HFFc6 (cell line): ENCODE data around the gene NKD1. TPM values are rescaled to one million over a fixed set of nuclear protein-coding genes. Genes with fewer than 3 reads are reported as not detected.
"Not testable (repeated sequence)": the region's sequence is repeated elsewhere in the genome, so short reads cannot be mapped to it uniquely, and the experiment has no call there.

ENCODE experiments used
- DNase-seq: peaks from one replicate; pipeline ENCODE4 v3.0.0-alpha.2; 2018
- H3K27ac Mint-ChIP-seq: 2 replicates; pipeline ENCODE4 v1.8.0; 2020; ENCODE audit warnings: mild to moderate bottlenecking, mixed read lengths
- H3K27me3 Mint-ChIP-seq: 2 replicates; pipeline ENCODE4 v1.8.0; 2021; ENCODE audit warnings: mild to moderate bottlenecking, moderate library complexity, mixed read lengths; ENCODE audit not compliant: insufficient read depth
- H3K36me3 Mint-ChIP-seq: 2 replicates; pipeline ENCODE4 v1.8.0; 2021; ENCODE audit warnings: low read depth, mixed read lengths
- H3K4me1 Mint-ChIP-seq: 2 replicates; pipeline ENCODE4 v1.8.0; 2020; ENCODE audit warnings: low read depth, mixed read lengths
- H3K4me3 Mint-ChIP-seq: 2 replicates; pipeline ENCODE4 v1.8.0; 2020; ENCODE audit warnings: mild to moderate bottlenecking, moderate library complexity, mixed read lengths
- H3K9me3 Mint-ChIP-seq: 2 replicates; pipeline ENCODE4 v1.8.0; 2020; ENCODE audit warnings: mild to moderate bottlenecking, mixed read lengths
- total RNA-seq, 6 experiments: library from RNA; stranded (reverse); fragmentation: NEBNext Ultra II Directional; extraction: Animal tissue kit (Norgen Biotek cat#: 25700); gene quantifications; 2 replicates in 1 of 6; 3 replicates in 5 of 6; pipeline ENCODE4 v1.2.3, GENCODE V29; 2021
- TF ChIP-seq, protein P1 (sequence below): fragments of 200-600 bp; sonication (generic); IDR thresholded peaks from 2 replicates; pipeline ENCODE4 v1.5.0; 2021; ENCODE audit warnings: antibody characterized with exemption, mild to moderate bottlenecking

NKD1 gene
- total RNA-seq, 6 experiments from 2014 or later, result not detected

GRCh38 chr16:50573947-50574744 lies 25.9 kb downstream of the NKD1 start:
- no peak for DNase-seq
- Mint-ChIP-seq H3K4me3 (no peak overlapping the region), H3K27ac (no peak overlapping the region), H3K36me3 (no peaks in the 10 kb centered on the region), H3K9me3 (no peaks in the 10 kb centered on the region), H3K27me3 (peaks cover 32% of the 10 kb centered on the region), H3K4me1 (no peaks in the 10 kb centered on the region)
- TF ChIP-seq, protein P1, sequence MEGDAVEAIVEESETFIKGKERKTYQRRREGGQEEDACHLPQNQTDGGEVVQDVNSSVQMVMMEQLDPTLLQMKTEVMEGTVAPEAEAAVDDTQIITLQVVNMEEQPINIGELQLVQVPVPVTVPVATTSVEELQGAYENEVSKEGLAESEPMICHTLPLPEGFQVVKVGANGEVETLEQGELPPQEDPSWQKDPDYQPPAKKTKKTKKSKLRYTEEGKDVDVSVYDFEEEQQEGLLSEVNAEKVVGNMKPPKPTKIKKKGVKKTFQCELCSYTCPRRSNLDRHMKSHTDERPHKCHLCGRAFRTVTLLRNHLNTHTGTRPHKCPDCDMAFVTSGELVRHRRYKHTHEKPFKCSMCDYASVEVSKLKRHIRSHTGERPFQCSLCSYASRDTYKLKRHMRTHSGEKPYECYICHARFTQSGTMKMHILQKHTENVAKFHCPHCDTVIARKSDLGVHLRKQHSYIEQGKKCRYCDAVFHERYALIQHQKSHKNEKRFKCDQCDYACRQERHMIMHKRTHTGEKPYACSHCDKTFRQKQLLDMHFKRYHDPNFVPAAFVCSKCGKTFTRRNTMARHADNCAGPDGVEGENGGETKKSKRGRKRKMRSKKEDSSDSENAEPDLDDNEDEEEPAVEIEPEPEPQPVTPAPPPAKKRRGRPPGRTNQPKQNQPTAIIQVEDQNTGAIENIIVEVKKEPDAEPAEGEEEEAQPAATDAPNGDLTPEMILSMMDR, result no peak

DNA sequence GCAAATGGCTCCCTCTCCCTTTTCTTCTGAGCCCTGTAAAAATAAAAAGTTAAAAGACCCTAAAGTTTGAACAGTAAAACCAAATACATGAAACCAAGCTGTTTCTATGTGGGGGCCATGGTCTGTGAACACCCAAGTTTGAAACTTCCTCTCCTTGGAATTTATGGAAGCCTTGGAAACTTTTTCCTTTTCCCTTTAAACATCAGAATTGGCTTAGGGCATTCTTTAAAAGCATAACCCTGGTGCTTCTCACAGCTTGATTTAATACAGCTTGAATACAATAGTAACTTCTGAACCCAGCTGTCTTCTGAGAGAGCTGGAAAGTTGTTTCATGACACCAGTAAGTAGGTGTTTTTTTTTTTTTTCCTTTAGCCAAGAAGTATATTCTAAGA lies 26.5 kb downstream of the NKD1 start:
- Mint-ChIP-seq H3K4me1 (no peaks in the 10 kb centered on the region), H3K4me3 (no peak overlapping the region), H3K36me3 (no peaks in the 10 kb centered on the region), H3K27ac (no peak overlapping the region), H3K9me3 (no peaks in the 10 kb centered on the region), H3K27me3 (peaks cover 31% of the 10 kb centered on the region)
- no peak for DNase-seq
- TF ChIP-seq, protein P1, result no peak

GRCh38 chr16:50575743-50576142 lies 27.5 kb downstream of the NKD1 start:
- H3K9me3 Mint-ChIP-seq, result no peaks in the 10 kb centered on the region
- no peak overlapping the region for H3K27ac Mint-ChIP-seq
- no peaks in the 10 kb centered on the region for H3K36me3 Mint-ChIP-seq
- TF ChIP-seq, protein P1, result no peak
- no peak overlapping the region for H3K4me3 Mint-ChIP-seq
- no peak for DNase-seq
- no peaks in the 10 kb centered on the region for H3K4me1 Mint-ChIP-seq
- H3K27me3 Mint-ChIP-seq, result peaks cover 26% of the 10 kb centered on the region

DNA sequence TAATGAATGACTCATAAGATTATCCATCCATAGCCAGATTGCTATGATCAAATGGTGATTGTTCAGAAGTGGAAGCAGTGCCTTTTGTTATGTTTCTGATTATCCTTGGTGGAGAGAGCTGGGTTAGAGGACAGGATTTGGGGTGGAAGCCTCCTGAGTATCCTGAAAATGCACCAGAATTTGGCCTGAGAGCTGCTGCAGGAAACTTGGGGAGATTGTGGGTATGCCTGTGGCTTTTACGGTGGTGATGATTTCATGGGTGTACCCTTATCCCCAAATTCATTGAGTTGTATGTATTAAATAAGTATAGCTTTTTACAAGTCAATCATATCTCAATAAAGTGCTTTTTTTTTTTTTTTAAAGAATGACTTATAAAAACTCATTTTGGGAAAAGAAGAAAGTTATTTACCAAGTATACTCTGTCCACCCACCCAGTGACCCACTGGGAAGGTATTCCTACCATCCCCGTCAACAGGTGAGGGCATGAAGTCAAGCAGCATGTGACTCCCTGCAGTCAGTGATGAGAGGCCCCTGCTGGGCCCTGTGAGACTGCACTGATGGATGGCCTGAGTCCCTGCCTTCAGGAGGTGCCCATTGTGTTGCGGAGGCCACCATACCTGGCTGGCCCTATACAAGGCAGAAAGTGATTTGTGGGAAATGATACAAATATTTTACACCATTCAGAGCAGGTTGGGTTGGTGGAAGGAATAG lies 28.4 kb downstream of the NKD1 start:
- no peak for DNase-seq
- Mint-ChIP-seq H3K4me1 (no peaks in the 10 kb centered on the region), H3K27ac (no peak overlapping the region), H3K4me3 (no peak overlapping the region), H3K27me3 (peaks cover 18% of the 10 kb centered on the region), H3K9me3 (no peaks in the 10 kb centered on the region), H3K36me3 (no peaks in the 10 kb centered on the region)
- TF ChIP-seq, protein P1, result no peak

- TF ChIP-seq, protein P1, result no peak
- H3K27ac Mint-ChIP-seq, result no peak overlapping the region
- no peak overlapping the region for H3K4me3 Mint-ChIP-seq
- H3K4me1 Mint-ChIP-seq, result no peaks in the 10 kb centered on the region
- H3K9me3 Mint-ChIP-seq, result no peaks in the 10 kb centered on the region
- no peaks in the 10 kb centered on the region for H3K36me3 Mint-ChIP-seq
- H3K27me3 Mint-ChIP-seq, result peaks cover 14% of the 10 kb centered on the region
- no peak for DNase-seq
These were observed 29.9 kb downstream of the NKD1 start for GRCh38 chr16:50578137-50578536.

DNA sequence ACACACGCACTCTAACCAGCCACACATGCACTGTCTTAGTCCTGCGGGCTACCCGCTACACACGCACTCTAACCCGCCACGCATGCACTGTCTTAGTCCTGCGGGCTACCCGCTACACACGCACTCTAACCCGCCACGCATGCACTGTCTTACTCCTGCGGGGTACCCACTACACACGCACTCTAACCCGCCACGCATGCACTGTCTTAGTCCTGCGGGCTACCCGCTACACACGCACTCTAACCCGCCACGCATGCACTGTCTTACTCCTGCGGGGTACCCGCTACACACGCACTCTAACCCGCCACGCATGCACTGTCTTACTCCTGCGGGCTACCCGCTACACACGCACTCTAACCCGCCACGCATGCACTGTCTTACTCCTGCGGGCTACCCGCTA lies 31.2 kb downstream of the NKD1 start:
- not testable (repeated sequence) for DNase-seq, H3K27ac Mint-ChIP-seq, H3K4me3 Mint-ChIP-seq, H3K36me3 Mint-ChIP-seq, H3K9me3 Mint-ChIP-seq, H3K4me1 Mint-ChIP-seq
- peaks cover 22% of the 10 kb centered on the region for H3K27me3 Mint-ChIP-seq
